ENCODE measurements around the gene STUB1.

- TF ChIP-seq POLR2A (IDR thresholded peaks at IDR 0.05; ENCODE audit: low read depth, low read length) (no peak), POLR2AphosphoS5 (IDR thresholded peaks at IDR 0.05; ENCODE audit: low read depth, low read length) (no peak), TAF1 (IDR thresholded peaks at IDR 0.05; ENCODE audit: low read depth, low read length) (no peak), SPI1 (IDR thresholded peaks at IDR 0.05; ENCODE audit: low read depth, low read length) (no peak)
Observed at GRCh38 chr16:660132-660458, 20.1 kb upstream of the STUB1 start.
